HG03469 (cell line): ENCODE measurements around the gene TSC22D3.

ENCODE experiments used
- ATAC-seq: cut with Tn5 transposase; IDR thresholded peaks from one replicate; pipeline ENCODE4 v1.9.1; 2021; ENCODE audit warnings: mild to moderate bottlenecking, moderate library complexity, moderate number of reproducible peaks; ENCODE audit not compliant: unreplicated experiment

The TSC22D3 gene

GRCh38 chrX:107760304-107761077 lies 15.1 kb downstream of the TSC22D3 start:
- no peak for ATAC-seq

DNA sequence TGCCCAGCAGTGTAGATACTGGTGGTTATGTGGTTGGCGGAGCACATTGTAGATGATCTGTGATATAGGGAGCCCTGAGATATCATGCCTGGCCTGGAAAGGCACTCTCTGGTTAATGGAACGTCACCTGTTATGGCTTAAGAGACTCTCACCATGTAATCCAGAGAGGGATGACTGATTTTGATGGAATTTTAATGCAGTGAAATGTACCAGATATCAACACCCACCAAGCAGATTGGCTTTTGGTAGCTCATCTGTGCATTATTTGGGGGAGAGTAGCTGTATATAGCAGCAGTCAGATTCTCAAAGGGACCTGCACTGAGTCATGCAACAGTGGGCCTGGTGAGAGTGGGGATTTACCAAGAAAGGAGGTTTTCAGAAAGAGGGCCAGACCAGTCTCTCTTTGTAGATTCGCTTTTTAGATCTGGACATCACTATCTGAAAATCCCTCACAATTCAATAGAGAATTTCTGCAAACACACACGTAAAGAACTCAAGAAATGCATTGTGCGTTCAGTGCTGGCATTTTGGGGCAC lies 17.3 kb downstream of the TSC22D3 start:
- no peak for ATAC-seq

- ATAC-seq = no peak
Measured at GRCh38 chrX:107755721-107756120, 19.9 kb downstream of the TSC22D3 start.

DNA sequence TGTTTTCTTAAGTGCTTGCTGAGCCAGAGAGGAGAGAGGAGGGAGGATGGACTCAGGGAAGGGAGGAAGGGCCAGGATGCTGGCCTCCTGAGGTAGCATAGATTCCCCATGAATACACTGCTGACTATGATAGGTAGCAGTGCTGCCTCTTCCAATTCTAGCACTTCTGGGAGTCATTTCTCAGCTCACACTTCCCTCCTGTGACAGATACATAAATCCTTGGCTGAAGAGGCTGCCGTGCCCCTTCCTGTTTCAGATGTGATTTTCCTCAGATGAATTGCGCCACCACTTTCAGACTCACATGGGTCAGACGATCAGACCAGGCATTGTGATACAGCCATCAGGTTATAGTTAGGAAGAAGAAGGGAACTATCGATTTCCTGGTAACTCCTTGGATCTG lies 22.4 kb downstream of the TSC22D3 start:
- no peak for ATAC-seq

DNA sequence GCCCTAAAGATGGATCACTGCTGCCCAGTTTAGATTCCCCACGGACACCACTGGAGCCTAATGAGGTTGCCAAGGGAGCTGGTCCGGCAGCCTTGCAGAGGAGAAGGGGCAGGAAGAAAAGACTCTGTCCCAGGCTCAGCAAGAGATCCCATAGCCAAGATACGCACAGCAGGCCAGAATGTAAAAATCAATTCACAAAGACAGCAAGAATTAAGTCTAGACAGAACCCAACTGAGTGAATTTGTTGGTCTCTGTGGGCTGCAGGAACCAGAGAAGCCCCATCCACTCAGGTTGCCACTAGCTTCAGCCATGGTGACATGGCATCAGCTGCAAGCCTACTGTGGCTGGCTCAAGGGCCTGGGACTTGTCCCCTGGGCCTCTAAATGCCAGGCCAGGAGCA lies 22.9 kb downstream of the TSC22D3 start:
- no peak for ATAC-seq

- no peak for ATAC-seq
Measured at GRCh38 chrX:107752043-107752442, 23.5 kb downstream of the TSC22D3 start.

DNA sequence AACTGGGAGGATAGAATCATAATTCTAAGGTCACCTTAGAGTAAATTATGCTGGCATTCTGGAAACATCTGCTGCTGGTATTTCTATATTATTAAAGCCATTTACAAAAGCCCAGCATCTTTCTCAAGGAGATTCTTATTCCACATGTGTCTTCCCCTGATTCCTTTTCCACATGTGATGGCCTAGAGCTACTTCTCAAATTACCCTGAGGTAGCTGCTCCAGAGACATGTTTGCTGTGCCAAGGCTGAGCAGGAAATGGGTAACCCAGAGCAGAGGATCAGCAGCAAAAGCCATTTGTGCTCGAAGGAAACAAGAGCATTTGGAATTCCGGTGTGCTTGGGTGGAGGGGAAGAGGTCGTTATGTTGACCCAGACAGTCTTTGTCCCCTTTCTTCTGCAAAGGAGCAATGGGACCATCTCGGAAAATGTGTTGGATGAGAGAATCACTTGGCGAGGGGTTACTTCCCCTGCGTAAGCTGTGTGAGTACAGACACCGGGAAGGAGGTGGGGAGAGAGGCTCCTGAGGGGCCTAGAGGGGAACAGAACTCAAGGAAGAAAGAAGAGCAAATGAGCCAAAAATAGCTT lies 24.6 kb downstream of the TSC22D3 start:
- ATAC-seq = no peak

DNA sequence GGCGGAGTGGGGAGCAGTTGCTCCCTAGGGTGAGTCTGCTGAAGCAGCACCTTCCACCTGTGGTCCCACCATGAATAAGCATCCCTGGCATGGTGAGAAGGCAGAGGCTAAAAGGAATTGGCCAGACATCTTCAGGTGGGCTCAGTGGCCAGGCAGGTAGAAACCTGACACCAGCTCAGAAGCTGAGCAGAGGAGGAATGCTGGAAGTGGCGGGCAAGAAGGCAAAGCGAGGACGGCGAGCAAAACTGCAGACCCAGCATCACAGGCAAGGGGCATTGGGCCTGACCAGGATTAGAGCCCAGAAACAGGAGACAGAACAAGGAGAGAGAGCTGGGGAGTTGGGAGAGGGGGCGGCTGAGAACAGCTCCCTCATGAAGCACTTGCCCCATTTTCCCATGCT lies 25.3 kb downstream of the TSC22D3 start:
- ATAC-seq = no peak

GRCh38 chrX:107748506-107748905 lies 27.1 kb downstream of the TSC22D3 start:
- ATAC-seq = no peak

DNA sequence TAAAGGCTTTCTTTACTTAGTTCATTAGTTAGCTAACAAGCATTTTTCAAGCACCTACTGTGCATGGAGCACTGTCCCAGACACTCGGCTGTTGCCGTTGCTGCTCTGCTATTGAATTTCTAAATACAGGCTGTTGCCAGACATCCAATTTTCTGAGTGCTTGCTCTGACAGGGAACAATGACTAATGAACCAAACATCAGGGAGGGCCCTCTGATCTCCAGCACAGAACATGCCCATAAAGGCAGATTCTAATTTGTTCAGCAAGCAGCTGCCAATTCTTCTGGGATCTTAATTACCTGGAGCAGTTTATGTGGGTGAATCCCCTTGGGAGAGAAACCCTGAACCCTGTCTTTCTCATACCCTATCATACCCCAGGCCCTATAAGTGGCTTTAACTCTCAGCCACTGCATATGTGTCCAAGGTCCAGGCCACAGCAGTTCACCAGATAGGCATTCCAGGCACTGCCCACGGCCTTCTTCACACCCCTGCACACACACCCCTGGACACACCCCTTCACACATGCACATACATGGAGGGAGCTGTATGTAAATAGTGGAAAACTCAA lies 27.9 kb downstream of the TSC22D3 start:
- ATAC-seq = no peak

GRCh38 chrX:107744868-107745267 lies 30.7 kb downstream of the TSC22D3 start:
- ATAC-seq = no peak

DNA sequence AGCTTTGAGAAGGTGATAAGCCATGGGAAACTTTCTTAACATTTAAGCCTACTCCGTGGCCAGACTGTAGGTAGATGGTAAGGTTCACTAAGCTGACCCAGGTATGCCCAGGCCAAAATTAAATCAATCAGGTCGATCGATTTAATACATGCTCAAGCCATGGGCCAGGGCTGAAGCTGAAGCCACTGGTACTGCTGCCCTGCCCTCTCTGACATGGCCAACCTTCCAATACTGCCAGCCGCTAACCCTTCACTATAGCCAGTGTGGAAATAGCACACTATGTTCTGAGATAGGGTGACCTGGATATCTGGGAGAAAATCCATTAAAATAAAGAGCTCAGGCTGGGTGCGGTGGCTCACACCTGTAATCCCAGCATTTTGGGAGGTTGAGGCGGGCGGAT lies 31.6 kb downstream of the TSC22D3 start:
- no peak for ATAC-seq

DNA sequence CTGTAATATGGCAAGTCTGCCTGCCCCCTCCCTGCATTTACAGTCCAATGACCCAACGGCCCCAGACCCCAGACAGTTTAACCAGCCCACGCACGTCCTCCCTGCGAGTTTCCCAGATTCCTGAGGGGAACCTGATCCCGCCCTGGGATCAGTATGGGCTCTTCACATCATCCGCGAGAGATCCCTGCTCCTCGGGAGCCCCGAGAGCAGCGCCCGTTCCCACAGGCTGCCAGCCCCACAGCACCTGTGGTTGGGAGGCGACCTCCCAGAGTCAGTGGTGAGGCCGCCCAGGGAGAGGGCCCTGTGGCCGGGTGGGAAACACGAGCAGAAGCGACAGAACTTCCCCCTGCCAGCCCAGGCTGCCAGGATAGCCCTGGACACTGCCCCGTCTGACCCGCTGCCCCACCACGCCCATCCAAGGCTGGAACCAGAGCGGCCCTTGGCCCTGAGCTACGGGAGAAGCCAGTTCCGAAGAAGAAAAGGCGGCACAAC lies 32.8 kb downstream of the TSC22D3 start:
- no peak for ATAC-seq

DNA sequence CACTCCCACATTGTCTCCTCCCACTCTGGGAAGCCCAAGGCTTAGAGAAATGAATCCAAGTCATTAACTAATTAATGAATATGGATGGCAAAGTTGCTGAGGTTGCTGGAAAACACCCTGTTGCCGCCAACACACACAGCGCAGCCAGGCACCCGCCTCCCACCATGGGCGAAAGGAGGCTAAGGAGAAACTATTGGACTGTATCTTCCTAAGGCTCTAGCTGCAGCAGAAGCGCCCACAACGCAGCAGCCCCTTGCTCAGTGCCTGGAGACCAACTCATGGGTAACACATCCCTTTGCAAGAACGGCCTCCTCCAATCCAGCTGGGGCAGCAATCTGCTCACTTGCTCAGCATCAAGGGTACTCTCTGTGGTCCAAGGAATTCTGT lies 34.2 kb downstream of the TSC22D3 start:
- no peak for ATAC-seq

GRCh38 chrX:107739541-107739940 lies 36.0 kb downstream of the TSC22D3 start:
- no peak for ATAC-seq

- no peak for ATAC-seq
Measured at GRCh38 chrX:107738768-107739167, 36.8 kb downstream of the TSC22D3 start.

GRCh38 chrX:107738272-107738671 lies 37.3 kb downstream of the TSC22D3 start:
- no peak for ATAC-seq

- no peak for ATAC-seq
Measured at GRCh38 chrX:107736781-107737531, 38.6 kb downstream of the TSC22D3 start.

DNA sequence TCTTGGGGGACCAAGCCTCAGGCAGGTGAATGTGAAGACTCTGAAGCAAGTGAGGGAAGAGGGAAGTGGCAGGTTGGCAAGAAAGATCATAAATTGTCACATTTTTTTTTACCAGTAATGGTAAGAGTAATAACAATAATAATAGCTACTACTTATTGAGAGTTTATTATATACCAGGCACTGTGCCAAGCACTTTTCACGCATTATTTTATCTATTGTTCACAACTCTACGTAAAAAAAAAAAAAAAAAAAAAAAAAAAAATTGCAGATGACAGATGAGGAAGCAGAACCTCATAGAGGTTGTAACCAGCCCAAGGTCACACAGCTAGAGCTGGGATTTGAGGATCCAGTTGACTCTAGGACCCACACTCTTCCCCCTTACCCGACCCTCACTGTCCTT lies 40.9 kb downstream of the TSC22D3 start:
- no peak for ATAC-seq

DNA sequence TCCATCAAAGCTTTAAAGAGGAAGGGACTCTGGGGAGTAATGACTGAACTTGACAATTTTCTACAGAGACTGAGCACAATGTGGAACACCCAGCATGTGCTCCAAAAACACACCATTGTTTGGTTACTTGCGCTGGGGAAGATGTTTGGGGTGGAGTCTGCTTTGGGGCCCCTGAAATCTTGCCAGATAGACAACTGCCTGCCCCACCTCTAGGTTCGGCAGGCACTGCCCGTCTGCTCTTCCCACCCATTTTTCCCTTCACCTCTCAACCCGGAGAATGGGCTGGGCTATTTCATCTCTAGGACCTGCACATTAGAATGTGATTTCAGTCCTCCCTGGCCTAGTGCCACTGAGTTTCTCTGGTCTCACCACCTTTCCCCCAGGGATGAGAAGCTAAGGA lies 41.9 kb downstream of the TSC22D3 start:
- ATAC-seq = no peak

DNA sequence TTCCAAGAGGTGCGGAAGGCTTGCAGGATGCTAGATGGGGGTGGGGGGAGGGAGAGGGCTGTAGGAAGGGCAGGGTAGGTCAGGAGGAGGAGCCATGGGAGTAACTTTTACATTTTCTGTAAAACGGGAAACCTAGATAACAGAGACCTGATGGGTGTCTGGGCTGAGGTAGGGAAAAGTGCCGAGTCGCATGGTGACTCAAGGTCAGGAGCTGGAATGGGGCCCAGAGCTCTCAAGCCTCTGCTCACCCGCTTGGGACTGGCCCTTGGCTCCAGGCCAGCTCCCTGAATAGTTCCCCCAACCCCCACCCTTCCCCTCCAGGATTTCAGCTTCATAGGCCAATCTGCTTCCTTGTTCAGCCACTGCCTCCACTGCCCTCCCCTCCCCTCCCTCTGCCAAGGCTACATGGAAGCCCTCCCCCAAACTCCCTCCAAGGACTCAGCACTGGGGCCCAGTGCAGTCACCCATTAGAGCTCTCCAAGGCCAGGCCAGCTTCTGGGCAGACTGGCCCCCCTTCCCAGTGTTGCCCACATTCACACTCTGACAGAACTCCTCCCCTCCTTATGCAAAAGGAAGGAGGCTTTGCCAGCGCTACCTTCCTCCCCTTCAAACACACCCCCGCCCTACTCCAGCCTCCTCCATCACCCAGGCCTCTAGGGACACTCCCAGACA lies 43.6 kb downstream of the TSC22D3 start:
- ATAC-seq = no peak
